Erythroblast (primary cell): ENCODE measurements around the gene FAU.

ENCODE experiments used
- GATA1 ChIP-seq: IDR thresholded peaks from 2 replicates; pipeline ENCODE4 v1.6.1; 2011; ENCODE audit warnings: low read depth, mild to moderate bottlenecking, control low read depth, low read length, moderate library complexity
- POLR2A ChIP-seq: IDR thresholded peaks from 2 replicates; pipeline ENCODE4 v1.6.1; 2011; ENCODE audit warnings: mild to moderate bottlenecking, low read length

GRCh38 chr11:65157336-65157735 is 35.4 kb upstream of the FAU start:
- TF ChIP-seq GATA1 (no peak), POLR2A (no peak)
